Chondrocyte (in vitro differentiated cells): Measurements from ENCODE around the gene FAT2. TPM values are rescaled to one million over a fixed set of nuclear protein-coding genes. Genes with fewer than 3 reads are reported as not detected.
A peak's percentile ranks its signal among the peaks of the same experiment; 100 is the strongest.

Source experiments
- DNase-seq: peaks from one replicate; pipeline ENCODE4 v3.0.0; 2021; ENCODE audit warnings: mixed read lengths, low spot score
- H3K27ac Mint-ChIP-seq: one replicate; pipeline ENCODE4 v1.8.0; 2021; ENCODE audit warnings: mild to moderate bottlenecking, moderate library complexity, mixed read lengths; ENCODE audit not compliant: unreplicated experiment
- H3K27me3 Mint-ChIP-seq: 2 replicates; pipeline ENCODE4 v1.8.0; 2021; ENCODE audit warnings: low read depth, mixed read lengths
- H3K36me3 Mint-ChIP-seq: 2 replicates; pipeline ENCODE4 v1.8.0; 2021; ENCODE audit warnings: low read depth, mixed read lengths
- H3K4me1 Mint-ChIP-seq: 2 replicates; pipeline ENCODE4 v1.8.0; 2021; ENCODE audit warnings: low read depth, mild to moderate bottlenecking, mixed read lengths
- H3K4me3 Mint-ChIP-seq: one replicate; pipeline ENCODE4 v1.8.0; 2021; ENCODE audit warnings: mild to moderate bottlenecking, moderate library complexity, mixed read lengths; ENCODE audit not compliant: unreplicated experiment
- H3K9me3 Mint-ChIP-seq: 2 replicates; pipeline ENCODE4 v1.8.0; 2021; ENCODE audit warnings: low read depth, mixed read lengths
- total RNA-seq: library from RNA; stranded (reverse); gene quantifications from 3 replicates; pipeline ENCODE4 v1.2.1, GENCODE V29; 2021
- TF ChIP-seq, protein P1 (sequence below): fragments of 200-600 bp; sonication (generic); IDR thresholded peaks from 2 replicates; pipeline ENCODE4 v1.5.0; 2021; ENCODE audit warnings: antibody characterized with exemption, mild to moderate bottlenecking, moderate library complexity

FAT2 gene
- total RNA-seq, 1 donor from 2014 or later, result 2.2 TPM

DNA sequence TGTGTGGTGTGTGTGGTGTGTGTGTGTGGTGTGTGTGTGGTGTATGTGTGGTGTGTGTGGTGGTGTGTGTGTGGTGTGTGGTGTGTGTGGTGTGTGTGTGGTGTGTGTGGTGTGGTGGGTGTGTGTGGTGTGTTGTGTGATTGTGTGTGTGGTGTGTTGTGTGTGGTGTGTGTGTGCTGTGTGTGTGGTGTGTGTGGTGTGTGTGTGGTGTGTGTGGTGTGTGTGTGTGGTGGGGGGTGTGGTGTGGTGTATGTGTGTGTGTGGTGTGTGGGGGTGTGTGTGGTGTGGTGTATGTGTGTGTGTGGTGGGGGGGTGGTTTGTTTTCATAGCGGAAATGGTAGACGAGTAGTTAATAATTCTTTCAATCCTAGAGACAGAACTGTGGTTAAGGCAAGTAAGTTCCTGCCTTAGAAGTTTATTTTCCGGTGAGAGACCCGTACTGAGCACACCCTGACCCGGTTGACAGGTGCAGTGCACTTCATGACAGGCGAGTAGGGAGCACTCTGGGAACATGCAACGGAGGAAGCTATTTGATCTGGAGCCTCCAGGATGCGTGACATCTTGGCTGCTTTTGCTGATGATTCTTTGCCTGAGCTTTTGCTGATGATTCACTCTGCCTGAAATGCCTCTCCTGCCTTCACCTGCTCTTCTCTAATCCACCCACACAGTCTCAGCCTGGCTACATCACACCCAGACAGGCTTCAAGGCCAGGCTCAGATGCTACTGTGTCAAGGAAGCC lies 21.7 kb upstream of the FAT2 start:
- H3K27ac Mint-ChIP-seq, result peak overlapping the region; percentile 79
- H3K4me3 Mint-ChIP-seq, result no peak overlapping the region
- no peaks in the 10 kb centered on the region for H3K27me3 Mint-ChIP-seq
- peaks cover 5% of the 10 kb centered on the region for H3K9me3 Mint-ChIP-seq
- peaks cover 2% of the 10 kb centered on the region for H3K36me3 Mint-ChIP-seq
- peaks cover 38% of the 10 kb centered on the region for H3K4me1 Mint-ChIP-seq
- DNase-seq, result no peak
- TF ChIP-seq, protein P1, sequence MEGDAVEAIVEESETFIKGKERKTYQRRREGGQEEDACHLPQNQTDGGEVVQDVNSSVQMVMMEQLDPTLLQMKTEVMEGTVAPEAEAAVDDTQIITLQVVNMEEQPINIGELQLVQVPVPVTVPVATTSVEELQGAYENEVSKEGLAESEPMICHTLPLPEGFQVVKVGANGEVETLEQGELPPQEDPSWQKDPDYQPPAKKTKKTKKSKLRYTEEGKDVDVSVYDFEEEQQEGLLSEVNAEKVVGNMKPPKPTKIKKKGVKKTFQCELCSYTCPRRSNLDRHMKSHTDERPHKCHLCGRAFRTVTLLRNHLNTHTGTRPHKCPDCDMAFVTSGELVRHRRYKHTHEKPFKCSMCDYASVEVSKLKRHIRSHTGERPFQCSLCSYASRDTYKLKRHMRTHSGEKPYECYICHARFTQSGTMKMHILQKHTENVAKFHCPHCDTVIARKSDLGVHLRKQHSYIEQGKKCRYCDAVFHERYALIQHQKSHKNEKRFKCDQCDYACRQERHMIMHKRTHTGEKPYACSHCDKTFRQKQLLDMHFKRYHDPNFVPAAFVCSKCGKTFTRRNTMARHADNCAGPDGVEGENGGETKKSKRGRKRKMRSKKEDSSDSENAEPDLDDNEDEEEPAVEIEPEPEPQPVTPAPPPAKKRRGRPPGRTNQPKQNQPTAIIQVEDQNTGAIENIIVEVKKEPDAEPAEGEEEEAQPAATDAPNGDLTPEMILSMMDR, result no peak

DNA sequence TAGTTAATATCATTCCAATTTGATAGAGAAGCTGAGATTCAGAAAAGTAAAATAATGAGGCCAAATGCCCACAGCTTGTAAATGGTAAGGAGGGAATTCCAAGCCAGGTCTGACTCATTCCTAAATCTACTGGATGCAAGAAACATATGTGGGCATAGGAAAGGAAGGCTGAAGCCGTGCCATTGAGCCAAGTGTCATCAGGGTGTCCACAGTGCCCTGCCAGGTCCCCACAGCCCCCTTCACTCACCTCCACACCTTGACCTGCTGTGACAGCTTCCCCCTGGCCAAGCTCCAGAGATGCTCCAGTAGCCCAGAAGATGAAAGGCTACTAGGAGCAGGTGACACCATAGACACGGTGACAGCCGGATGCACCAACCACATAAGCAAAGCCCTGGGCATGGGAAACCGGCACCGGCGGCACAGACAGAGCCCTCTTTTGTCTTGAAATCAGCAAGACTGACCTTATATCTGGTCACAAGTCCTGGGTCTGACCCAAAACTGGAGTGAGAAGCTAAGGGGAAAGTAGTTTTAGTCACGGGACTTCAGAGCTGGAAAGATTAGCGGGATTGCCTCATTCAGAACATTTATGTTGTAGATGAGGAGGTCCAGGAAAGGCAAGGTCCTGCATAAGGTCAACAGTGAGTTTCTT lies 20.1 kb upstream of the FAT2 start:
- Mint-ChIP-seq H3K27ac (no peak overlapping the region), H3K4me3 (no peak overlapping the region), H3K4me1 (peaks cover 35% of the 10 kb centered on the region), H3K27me3 (no peaks in the 10 kb centered on the region), H3K36me3 (peaks cover 2% of the 10 kb centered on the region), H3K9me3 (peaks cover 5% of the 10 kb centered on the region)
- TF ChIP-seq, protein P1, result no peak
- no peak for DNase-seq

DNA sequence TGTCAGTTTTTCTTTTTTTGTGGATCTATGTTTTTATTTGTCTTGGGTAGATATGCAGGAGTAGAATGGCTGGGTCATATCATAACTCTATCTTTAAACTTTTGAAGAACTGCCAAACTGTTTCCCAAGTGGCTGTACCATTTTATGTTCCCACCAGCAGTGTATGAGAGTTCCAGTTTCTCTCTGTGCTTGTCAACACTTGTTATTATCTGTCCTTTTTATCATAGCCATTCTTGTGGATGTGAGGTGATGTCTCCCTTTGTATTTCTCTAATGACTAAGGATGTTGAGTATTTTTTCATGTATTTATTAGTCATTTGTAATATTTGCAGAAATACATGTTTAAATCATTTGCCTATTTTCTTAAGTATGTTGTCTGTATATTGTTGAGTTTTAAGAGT lies 17.4 kb upstream of the FAT2 start:
- Mint-ChIP-seq H3K36me3 (peaks cover 2% of the 10 kb centered on the region), H3K4me1 (peaks cover 21% of the 10 kb centered on the region), H3K27me3 (peaks cover 6% of the 10 kb centered on the region), H3K9me3 (peaks cover 5% of the 10 kb centered on the region), H3K27ac (no peak overlapping the region), H3K4me3 (no peak overlapping the region)
- TF ChIP-seq, protein P1, result no peak
- no peak for DNase-seq

DNA sequence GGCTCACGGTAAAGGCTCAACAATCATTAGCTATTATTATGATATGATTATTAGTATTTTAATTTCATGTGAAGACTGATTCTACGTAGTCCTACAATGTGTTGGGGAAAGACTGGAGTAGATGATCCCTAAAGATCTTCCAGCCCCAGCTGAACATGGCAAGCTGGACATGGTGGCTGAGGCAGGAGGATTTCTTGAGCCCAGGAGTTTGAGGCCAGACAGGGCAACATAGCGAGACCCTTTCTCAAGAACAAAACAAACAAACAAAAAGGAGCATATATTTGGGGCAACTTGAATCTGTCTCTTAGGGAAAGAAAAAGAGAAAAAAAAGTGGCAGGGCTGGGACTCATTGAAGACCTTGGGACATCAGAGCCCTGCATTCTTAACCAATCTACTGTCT lies 16.2 kb upstream of the FAT2 start:
- TF ChIP-seq, protein P1, result no peak
- Mint-ChIP-seq H3K27me3 (peaks cover 6% of the 10 kb centered on the region), H3K27ac (no peak overlapping the region), H3K4me1 (peaks cover 23% of the 10 kb centered on the region), H3K9me3 (peaks cover 5% of the 10 kb centered on the region), H3K4me3 (no peak overlapping the region), H3K36me3 (peaks cover 2% of the 10 kb centered on the region)
- DNase-seq, result no peak

DNA sequence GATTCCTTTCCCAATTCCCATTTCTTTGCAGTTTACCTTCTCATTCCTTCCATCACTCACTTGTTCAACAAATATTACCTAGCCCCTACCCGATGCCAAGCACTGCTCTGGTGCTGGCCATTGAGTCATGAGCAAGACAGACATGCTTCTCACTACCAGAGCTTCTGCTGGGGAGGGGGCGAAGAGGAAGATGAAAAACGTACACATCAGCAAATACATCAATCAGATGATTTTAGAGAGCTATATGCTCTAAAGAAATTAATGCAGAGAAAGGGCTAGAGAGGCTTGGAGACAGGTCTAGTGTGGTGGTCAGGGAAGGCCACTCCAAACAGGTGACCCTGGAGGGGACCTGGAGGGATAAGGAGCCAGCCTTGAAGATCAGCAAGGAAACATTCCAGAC lies 14.4 kb upstream of the FAT2 start:
- no peak for DNase-seq
- H3K4me1 Mint-ChIP-seq, result peaks cover 23% of the 10 kb centered on the region
- H3K4me3 Mint-ChIP-seq, result no peak overlapping the region
- TF ChIP-seq, protein P1, result no peak
- peaks cover 2% of the 10 kb centered on the region for H3K36me3 Mint-ChIP-seq
- H3K27me3 Mint-ChIP-seq, result peaks cover 6% of the 10 kb centered on the region
- H3K9me3 Mint-ChIP-seq, result peaks cover 5% of the 10 kb centered on the region
- H3K27ac Mint-ChIP-seq, result no peak overlapping the region
